ENCODE measurements around the gene SSRP1.

SSRP1 gene, protein sequence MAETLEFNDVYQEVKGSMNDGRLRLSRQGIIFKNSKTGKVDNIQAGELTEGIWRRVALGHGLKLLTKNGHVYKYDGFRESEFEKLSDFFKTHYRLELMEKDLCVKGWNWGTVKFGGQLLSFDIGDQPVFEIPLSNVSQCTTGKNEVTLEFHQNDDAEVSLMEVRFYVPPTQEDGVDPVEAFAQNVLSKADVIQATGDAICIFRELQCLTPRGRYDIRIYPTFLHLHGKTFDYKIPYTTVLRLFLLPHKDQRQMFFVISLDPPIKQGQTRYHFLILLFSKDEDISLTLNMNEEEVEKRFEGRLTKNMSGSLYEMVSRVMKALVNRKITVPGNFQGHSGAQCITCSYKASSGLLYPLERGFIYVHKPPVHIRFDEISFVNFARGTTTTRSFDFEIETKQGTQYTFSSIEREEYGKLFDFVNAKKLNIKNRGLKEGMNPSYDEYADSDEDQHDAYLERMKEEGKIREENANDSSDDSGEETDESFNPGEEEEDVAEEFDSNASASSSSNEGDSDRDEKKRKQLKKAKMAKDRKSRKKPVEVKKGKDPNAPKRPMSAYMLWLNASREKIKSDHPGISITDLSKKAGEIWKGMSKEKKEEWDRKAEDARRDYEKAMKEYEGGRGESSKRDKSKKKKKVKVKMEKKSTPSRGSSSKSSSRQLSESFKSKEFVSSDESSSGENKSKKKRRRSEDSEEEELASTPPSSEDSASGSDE

DNA sequence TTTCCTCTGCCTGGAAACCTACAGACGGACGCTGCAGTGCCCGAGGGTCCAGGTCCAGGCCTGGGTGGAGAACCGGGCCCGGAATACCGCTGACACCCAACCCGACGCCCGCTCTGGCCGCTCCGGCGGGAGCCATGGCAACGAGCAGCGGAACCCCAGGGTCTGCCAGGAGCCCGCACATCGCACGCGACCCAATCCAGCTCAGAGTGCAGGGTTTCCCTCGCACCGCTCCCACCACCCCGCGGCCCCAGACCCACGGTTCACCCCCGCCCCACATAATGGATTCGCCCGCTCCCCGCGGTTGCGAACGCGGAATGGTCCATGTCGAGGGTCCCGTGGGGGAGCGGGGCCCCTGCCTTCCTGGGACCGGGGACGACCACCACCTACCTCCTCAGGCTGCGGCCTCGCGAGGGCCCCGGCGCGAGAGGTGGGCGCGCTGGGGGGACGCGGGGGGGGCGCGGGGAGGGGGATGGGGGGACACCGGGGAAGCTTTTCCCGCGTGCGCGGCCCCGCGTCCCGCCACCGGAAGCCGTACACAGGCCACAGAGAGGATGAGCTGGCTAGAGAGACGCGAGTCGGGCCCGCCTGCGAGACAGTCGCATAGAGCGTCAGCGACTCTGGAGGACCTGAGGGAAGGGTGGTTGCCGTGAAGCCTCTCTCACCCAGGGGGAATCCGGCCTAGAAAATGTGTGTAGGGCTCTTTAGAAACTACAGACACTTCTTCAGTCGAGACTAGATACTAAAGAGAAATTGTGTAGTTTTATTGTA lies at the start of gene SSRP1:
SSRP1 (minus strand) TSS at position 550 of the 768 bp plus-strand sequence. CDS start 771 bp downstream, outside the sequence.
- ATAC-seq (replicated peaks) (peak; percentile 99), DNase-seq (peak; percentile 82)
- Mint-ChIP-seq H3K27me3 (peaks cover 0 to 6% of the 10 kb centered on the region in 2 donors), H3K27ac (peak within 1 kb of the TSS; percentile 100), H3K4me1 (peaks cover 30 to 31% of the 10 kb centered on the region in 2 donors), H3K4me3 (peak within 1 kb of the TSS; percentile 93 to 99), H3K9me3 (no peaks in the 10 kb centered on the region), H3K36me3 (peaks cover 24 to 39% of the 10 kb centered on the region in 2 donors)

DNA sequence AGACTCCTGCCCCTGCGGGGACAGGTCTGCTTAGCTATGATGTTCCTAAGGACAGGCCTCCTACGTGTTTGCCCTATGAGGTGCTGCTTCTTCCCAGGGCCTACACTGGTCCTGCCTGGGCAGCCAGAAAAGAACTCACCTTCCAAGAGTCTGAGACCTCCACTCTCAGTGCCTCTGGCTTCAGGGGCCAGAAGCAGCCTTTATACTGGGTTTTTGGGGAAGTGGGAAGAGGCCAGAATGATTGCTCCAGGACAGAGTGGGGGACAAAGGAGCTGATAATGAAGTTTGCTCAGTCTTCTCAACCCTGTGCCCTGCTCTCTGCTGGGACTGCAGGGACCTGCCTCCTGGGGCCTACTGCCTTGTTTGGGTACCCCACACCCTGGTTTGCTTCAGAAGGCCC lies 45.3 kb upstream of the SSRP1 start, which contains the start of gene PRG3:
PRG3 (minus strand) TSS at position 176 of the 400 bp plus-strand sequence. CDS start 442 bp downstream, outside the sequence.
- Mint-ChIP-seq H3K9me3 (peaks cover 0 to 3% of the 10 kb centered on the region in 2 donors), H3K27me3 (peaks cover 29% of the 10 kb centered on the region in 2 donors), H3K36me3 (no peaks in the 10 kb centered on the region), H3K4me3 (no peak within 1 kb of the TSS), H3K4me1 (no peaks in the 10 kb centered on the region), H3K27ac (no peak within 1 kb of the TSS)
- ATAC-seq (replicated peaks) (peak in 1 of 2 donors; percentile 16), DNase-seq (no peak)

DNA sequence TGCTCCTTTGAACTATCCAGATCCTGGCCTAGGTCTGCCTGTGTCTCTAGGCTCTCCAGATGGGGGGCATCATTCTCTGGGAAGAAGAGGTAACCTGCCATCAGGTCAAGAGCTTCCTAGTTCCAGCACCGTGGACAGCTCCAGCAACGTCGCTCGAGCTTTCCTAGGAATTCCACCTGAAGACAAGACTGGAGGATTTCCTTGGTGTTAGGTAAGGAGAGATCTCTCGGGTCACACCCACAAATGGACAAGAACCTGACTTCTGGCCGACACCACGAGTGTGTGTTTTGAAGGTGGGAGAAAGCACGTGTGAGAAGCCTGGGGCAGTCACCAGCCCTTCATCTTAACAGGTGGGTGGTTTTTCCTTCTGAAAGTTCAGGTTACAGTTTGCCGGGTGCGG lies 44.0 kb upstream of the SSRP1 start:
- DNase-seq = no peak
- Mint-ChIP-seq H3K4me1 (peaks cover 0 to 1% of the 10 kb centered on the region in 2 donors), H3K4me3 (no peak overlapping the region), H3K36me3 (no peaks in the 10 kb centered on the region), H3K27ac (peak overlapping the region; percentile 65), H3K9me3 (peaks cover 0 to 3% of the 10 kb centered on the region in 2 donors), H3K27me3 (peaks cover 26% of the 10 kb centered on the region in 2 donors)
- no peak for ATAC-seq (replicated peaks)

DNA sequence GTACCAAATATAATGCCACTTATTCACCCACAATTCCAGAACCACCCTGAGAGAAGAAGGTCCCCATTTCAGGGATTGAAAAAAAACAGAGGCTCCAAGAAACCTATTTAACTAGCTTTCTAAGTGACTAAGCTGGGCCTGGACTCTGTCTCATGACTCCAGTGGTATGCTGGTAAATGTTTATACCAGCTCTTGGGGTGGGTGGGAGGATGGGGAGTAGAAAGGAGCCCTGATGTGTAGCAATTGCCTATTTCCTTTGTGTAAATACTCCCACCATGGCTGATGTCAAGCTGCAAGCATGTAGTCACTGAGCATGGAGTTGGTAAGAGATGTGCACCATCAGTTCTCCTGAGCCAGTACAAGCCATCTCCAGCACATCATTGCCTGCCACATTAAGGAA lies 42.5 kb upstream of the SSRP1 start:
- Mint-ChIP-seq H3K36me3 (no peaks in the 10 kb centered on the region), H3K27ac (no peak overlapping the region), H3K4me1 (peaks cover 0 to 2% of the 10 kb centered on the region in 2 donors), H3K27me3 (peaks cover 26% of the 10 kb centered on the region in 2 donors), H3K9me3 (peaks cover 0 to 3% of the 10 kb centered on the region in 2 donors), H3K4me3 (no peak overlapping the region)
- no peak for DNase-seq
- ATAC-seq (replicated peaks) = no peak

DNA sequence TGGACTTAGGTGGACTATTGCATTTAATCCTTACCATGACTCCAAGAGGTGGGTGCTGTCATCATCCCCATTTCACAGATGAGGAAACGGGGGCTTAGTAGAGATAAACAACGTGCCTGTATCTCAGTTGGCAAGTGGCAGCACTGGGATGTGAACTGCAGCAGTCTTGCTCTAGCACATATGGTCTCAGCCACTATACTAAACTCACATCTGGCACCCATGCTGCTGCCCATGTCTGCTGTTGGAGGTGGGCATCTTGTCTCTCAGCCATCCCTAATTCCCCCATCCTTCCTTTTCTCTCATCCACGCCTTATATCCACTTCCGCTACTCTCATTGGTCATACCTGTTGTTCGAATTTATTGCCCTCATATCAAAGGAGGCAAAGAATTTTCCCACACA lies 41.4 kb upstream of the SSRP1 start:
- ATAC-seq (replicated peaks) = no peak
- Mint-ChIP-seq H3K9me3 (peaks cover 0 to 3% of the 10 kb centered on the region in 2 donors), H3K27me3 (peaks cover 19 to 26% of the 10 kb centered on the region in 2 donors), H3K36me3 (no peaks in the 10 kb centered on the region), H3K27ac (no peak overlapping the region), H3K4me1 (peaks cover 0 to 2% of the 10 kb centered on the region in 2 donors), H3K4me3 (no peak overlapping the region)
- DNase-seq = no peak

DNA sequence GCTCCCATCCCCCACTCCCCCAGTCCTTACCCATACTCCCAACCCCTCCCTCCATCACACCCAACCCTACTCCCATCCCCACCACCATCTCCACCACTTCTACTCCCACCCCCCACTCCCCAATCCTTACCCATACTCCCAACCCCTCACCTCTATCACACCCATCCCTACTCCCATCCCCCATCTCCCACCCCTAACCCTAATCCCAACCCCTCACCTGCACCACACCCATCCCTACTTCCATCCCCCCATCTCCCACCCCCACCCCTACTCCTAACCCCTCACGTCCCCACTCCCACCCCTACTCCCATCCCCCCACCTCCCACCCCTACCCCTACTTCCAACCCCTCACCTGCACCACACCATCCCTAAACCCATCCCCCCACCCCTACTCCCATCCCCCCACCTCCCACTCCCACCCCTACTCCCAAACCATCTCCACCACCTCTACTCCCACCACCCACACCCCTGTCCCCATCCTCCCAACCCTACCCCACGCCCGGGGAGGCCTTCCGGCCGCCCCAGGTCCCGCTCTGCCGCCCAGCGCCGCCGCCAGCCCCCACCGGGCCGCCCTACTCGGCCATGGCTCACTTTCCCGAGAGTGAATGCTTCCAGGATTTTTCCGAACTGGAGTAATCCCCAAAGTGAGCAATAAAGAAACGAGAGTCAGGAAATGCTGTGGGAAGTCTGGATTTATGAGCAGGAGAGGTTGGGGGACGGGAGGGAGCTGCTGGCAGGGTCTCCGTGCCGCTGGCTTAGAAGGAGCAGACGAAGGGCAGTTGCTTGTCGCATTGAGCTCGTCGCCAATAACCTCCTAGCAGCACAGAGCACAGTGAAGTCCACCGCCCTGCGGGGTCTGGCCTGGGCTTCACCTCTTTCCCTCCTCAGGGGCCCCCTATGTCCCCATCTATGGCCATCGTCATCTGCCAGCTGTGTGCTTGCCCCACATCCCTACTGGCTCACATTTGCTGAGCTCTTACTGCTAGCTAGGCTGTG lies 40.7 kb upstream of the SSRP1 start:
- DNase-seq = no peak
- H3K27ac Mint-ChIP-seq = no peak overlapping the region
- H3K4me3 Mint-ChIP-seq = no peak overlapping the region
- H3K27me3 Mint-ChIP-seq = peaks cover 17 to 26% of the 10 kb centered on the region in 2 donors
- no peak for ATAC-seq (replicated peaks)
- H3K4me1 Mint-ChIP-seq = peaks cover 0 to 2% of the 10 kb centered on the region in 2 donors
- H3K9me3 Mint-ChIP-seq = peaks cover 0 to 3% of the 10 kb centered on the region in 2 donors
- H3K36me3 Mint-ChIP-seq = no peaks in the 10 kb centered on the region

DNA sequence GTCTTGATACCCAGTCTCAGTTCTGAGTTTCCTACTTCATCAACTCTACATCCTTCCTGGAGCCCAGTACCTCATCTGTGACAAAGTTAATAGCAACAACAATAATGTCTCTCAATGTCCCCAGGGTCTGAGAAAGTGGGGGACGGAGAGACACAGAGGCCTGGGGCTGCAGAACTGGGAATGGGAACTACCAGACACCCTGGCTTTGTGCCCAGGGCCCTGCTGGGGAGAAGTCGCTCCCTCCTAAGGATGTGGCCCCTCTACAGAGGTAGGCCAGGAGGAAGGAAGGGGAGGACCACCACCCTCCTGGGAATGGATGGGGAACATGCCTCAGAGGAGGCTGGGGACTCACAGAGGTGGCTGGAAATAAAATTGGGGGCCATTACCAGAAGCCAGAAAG lies 39.8 kb upstream of the SSRP1 start:
- Mint-ChIP-seq H3K27me3 (peaks cover 17 to 25% of the 10 kb centered on the region in 2 donors), H3K36me3 (no peaks in the 10 kb centered on the region), H3K27ac (no peak overlapping the region), H3K4me3 (no peak overlapping the region), H3K9me3 (peaks cover 0 to 3% of the 10 kb centered on the region in 2 donors), H3K4me1 (peaks cover 0 to 4% of the 10 kb centered on the region in 2 donors)
- ATAC-seq (replicated peaks) (no peak), DNase-seq (no peak)

DNA sequence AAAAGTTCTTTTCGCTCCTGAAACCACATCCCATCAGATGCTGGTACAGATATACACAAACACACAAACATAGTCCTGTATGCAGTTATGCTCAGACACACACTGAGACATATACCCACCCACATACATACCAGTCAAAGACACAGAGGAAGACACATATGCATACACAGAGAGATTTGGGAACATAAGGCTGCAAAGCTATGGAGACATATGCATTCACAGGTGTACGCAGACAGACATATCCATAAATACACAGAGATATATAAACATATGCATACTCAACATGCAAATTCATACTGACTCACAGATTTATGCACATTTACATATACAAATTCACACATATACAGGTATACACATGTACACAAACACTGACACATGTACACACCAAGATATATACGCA lies 39.3 kb upstream of the SSRP1 start:
- DNase-seq (no peak), ATAC-seq (replicated peaks) (no peak)
- Mint-ChIP-seq H3K27me3 (peaks cover 17 to 20% of the 10 kb centered on the region in 2 donors), H3K4me1 (peaks cover 0 to 4% of the 10 kb centered on the region in 2 donors), H3K36me3 (no peaks in the 10 kb centered on the region), H3K9me3 (peaks cover 0 to 3% of the 10 kb centered on the region in 2 donors), H3K4me3 (no peak overlapping the region), H3K27ac (no peak overlapping the region)

DNA sequence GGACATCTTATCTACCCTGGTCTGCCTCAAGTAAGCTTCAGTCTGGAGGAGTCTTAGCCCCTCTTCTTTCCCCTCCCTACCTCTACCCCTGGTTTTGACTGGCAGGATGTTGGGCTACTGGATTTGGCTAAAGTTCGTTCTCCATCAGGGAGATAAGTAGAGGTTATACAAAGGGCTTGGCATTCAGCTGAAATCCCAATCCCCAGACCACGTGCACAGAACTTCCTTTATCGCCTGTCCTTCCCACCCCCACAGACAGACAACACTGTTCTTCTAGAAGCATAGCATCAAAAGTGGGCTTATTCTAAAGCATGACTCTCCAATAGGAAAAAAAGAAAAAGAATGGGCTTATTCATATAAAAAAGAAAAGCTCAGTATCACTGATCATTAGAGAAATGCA lies 37.5 kb upstream of the SSRP1 start:
- Mint-ChIP-seq H3K27ac (no peak overlapping the region), H3K9me3 (no peaks in the 10 kb centered on the region), H3K4me1 (peaks cover 4 to 8% of the 10 kb centered on the region in 2 donors), H3K27me3 (peaks cover 14 to 21% of the 10 kb centered on the region in 2 donors), H3K36me3 (no peaks in the 10 kb centered on the region), H3K4me3 (no peak overlapping the region)
- ATAC-seq (replicated peaks) (no peak), DNase-seq (no peak)

DNA sequence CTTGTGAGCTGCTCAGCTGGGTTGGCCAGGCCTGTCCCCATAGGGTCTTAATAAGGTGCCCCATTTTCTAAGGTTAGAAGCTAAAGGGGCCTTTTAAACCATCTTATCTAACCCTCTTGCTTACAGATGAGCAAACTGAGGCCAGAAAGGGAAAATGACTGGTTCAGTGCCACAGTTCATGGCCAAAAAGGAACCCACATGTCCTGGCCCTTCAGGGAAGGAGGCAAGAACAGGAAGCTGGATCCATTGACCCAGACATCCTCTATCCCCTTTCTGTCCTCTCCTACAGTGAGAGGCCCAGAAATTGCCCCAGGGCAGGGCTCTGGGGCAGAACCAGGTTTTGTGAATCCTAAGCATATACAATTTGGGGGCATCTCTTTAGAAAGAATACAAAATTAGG lies 35.2 kb upstream of the SSRP1 start:
- Mint-ChIP-seq H3K4me3 (no peak overlapping the region), H3K4me1 (peaks cover 5 to 9% of the 10 kb centered on the region in 2 donors), H3K9me3 (no peaks in the 10 kb centered on the region), H3K27ac (no peak overlapping the region), H3K27me3 (peaks cover 0 to 15% of the 10 kb centered on the region in 2 donors), H3K36me3 (no peaks in the 10 kb centered on the region)
- ATAC-seq (replicated peaks) (no peak), DNase-seq (no peak)

DNA sequence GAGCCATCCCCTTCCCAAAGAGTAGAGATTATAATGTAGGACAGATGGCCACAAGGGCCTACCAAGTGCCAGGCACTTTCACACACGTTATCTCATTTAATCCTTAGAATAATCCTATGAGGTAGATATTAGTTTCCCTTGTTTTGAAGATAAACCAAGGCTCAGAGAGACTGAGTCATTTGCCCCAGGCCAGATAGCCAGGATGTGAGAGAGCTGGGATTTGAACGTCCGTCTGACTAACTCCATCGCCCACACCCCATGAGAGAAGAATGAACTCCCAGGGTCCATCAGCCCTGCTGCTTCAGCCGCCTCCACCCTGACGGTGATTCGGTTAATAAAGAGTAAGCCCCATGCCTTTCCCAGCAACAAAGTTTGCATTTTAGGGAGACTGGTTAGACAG lies 34.6 kb upstream of the SSRP1 start:
- no peaks in the 10 kb centered on the region for H3K9me3 Mint-ChIP-seq
- H3K4me3 Mint-ChIP-seq = no peak overlapping the region
- DNase-seq = no peak
- no peaks in the 10 kb centered on the region for H3K36me3 Mint-ChIP-seq
- ATAC-seq (replicated peaks) = no peak
- no peak overlapping the region for H3K27ac Mint-ChIP-seq
- peaks cover 0 to 15% of the 10 kb centered on the region in 2 donors for H3K27me3 Mint-ChIP-seq
- peaks cover 5 to 9% of the 10 kb centered on the region in 2 donors for H3K4me1 Mint-ChIP-seq

DNA sequence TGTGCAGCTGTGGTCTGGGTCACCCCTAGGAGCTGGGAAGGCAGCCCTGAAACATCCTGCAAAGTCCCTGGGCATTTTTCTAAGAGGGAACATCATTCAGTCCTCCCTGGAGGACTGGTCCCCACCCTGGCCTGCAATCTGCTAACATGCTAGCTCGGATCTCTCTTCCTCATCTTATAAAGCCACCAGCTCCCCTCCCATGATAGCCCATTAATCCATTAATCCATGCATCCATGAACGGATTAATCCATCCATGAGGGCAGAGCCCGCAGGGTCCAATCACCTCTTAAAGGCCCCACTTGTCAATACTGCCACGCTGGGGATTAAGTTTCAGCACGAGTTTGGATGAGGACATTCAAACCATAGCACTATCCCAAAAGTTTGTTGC lies 33.1 kb upstream of the SSRP1 start:
- Mint-ChIP-seq H3K4me3 (no peak overlapping the region), H3K9me3 (no peaks in the 10 kb centered on the region), H3K27me3 (peaks cover 0 to 19% of the 10 kb centered on the region in 2 donors), H3K36me3 (no peaks in the 10 kb centered on the region), H3K27ac (no peak overlapping the region), H3K4me1 (peaks cover 5 to 7% of the 10 kb centered on the region in 2 donors)
- no peak for ATAC-seq (replicated peaks)
- no peak for DNase-seq
